ENCODE data around the gene GLIS1.

GLIS1 gene

GRCh38 chr1:53662951-53663350 lies 76.0 kb downstream of the GLIS1 start:
- no peak for DNase-seq (ENCODE audit: low read depth)
- TF ChIP-seq, protein P1, sequence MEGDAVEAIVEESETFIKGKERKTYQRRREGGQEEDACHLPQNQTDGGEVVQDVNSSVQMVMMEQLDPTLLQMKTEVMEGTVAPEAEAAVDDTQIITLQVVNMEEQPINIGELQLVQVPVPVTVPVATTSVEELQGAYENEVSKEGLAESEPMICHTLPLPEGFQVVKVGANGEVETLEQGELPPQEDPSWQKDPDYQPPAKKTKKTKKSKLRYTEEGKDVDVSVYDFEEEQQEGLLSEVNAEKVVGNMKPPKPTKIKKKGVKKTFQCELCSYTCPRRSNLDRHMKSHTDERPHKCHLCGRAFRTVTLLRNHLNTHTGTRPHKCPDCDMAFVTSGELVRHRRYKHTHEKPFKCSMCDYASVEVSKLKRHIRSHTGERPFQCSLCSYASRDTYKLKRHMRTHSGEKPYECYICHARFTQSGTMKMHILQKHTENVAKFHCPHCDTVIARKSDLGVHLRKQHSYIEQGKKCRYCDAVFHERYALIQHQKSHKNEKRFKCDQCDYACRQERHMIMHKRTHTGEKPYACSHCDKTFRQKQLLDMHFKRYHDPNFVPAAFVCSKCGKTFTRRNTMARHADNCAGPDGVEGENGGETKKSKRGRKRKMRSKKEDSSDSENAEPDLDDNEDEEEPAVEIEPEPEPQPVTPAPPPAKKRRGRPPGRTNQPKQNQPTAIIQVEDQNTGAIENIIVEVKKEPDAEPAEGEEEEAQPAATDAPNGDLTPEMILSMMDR (conservative IDR thresholded peaks at IDR 0.05; ENCODE audit: low read depth, low read length) = no peak
- H3K4me3 ChIP-seq (ENCODE audit: low read depth, low read length) = no peak overlapping the region

- TF ChIP-seq, protein P1 (conservative IDR thresholded peaks at IDR 0.05; ENCODE audit: low read depth, low read length) = no peak
- no peak for DNase-seq (ENCODE audit: low read depth)
- H3K4me3 ChIP-seq (ENCODE audit: low read depth, low read length) = no peak overlapping the region
Observed at GRCh38 chr1:53662169-53662568, 76.8 kb downstream of the GLIS1 start.

DNA sequence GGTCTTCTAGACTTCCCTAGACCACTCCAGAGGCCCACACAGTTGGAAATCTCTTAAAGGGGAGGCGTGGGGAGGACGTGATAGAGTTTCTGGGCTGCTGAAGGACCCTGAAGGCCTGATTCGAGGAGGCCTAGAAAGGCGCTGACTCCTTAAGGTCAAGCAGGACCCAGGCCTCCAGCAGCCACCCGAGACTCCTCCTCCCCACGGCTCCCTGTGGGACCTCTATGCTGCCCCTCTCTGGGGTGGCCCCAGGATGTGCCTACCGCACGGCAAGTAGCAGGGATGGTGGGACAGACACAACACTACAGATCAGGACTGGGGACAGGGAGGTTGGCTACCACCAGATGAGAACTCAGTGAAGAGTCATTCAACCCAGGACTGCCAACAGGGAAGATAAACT lies 77.5 kb downstream of the GLIS1 start:
- no peak for DNase-seq (ENCODE audit: low read depth)

DNA sequence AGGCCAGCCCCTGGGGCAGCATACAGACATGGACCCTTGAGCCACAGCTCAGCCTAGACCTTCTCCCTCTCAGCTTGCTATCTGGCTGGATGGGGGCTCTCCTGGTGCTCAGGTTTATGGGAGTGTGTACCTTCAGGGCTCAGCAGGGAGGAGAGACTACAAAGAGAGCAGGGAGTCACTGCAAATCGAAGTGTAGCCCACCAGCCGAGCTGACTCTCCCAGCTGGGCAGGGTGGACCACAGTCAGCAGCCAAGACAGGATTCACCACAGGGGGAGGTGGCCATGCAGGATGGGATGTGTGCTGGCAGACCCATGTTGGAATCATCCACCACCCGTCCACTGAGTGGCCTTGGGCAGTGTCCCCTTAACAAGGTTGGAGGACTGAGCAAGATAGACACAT lies 78.3 kb downstream of the GLIS1 start:
- no peak overlapping the region for H3K4me3 ChIP-seq (ENCODE audit: low read depth, low read length)
- TF ChIP-seq, protein P1 (conservative IDR thresholded peaks at IDR 0.05; ENCODE audit: low read depth, low read length) = no peak
- no peak for DNase-seq (ENCODE audit: low read depth)

More for the DNA sequence above, 77.5 kb downstream of the GLIS1 start:
- TF ChIP-seq, protein P1 (conservative IDR thresholded peaks at IDR 0.05; ENCODE audit: low read depth, low read length) = no peak
- no peak overlapping the region for H3K4me3 ChIP-seq (ENCODE audit: low read depth, low read length)

GRCh38 chr1:53659436-53659835 lies 79.5 kb downstream of the GLIS1 start:
- H3K4me3 ChIP-seq (ENCODE audit: low read depth, low read length) = no peak overlapping the region
- TF ChIP-seq, protein P1 (conservative IDR thresholded peaks at IDR 0.05; ENCODE audit: low read depth, low read length) = no peak
- no peak for DNase-seq (ENCODE audit: low read depth)

DNA sequence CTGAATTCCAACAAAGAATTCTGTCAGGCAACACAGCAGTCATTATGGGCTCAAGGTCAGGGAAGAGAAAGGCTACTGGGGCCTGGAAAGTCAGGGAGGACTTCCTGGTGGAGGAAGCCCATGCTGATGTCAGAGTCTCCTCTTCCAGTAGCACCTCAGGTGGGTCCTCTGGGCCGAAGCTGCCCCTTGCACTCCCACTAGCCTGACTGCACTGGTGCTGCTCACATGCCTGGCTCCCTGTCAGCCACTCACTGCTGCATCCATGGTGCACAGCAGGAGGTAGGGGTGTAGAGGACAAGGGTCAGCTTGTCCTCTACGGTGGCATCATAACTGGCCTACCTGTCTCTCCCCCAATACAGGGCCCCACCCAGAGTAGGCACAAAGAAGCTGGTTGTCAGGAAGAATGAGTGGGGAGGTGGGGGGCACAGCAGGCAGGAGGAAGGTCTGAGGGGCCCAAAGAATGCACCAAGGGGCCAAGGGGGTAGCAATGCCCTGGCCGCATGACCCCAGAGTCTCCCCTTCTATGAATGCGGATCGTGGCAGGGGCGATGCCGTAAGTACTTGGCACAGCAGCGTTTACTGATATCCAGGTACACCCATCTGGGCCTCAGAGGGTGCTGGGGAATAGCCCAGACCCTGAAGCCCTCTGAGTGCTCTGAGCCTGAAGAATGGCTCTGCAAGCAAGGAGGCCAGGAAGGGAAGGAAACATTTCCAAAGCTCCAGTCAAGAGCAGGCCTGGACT lies 80.3 kb downstream of the GLIS1 start:
- TF ChIP-seq, protein P1 (conservative IDR thresholded peaks at IDR 0.05; ENCODE audit: low read depth, low read length) = no peak
- DNase-seq (ENCODE audit: low read depth) = no peak
- no peak overlapping the region for H3K4me3 ChIP-seq (ENCODE audit: low read depth, low read length)

DNA sequence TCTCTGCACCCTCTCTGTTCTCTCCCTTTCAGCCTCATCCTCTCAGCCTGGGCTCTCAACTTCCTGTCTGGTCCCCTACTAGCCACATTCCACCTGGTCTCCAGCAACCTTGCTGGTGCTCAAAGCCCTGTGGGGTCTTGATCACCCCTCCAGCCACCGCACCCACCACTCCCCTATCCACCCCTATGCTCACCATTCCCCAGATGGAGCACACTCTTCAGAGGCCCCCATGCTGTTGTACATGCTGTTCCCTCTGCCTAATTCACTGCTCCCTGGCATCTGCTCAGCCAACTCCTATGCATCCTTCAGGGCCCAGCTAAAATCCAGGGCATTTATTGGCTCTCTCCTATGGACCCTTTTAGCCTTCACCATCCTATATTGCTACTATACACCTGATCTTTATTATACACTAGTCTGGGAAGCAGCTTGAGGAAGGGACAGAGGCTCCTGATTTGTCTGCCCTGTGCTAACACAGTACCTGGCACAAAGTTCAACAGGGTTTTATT lies 81.0 kb downstream of the GLIS1 start:
- DNase-seq (ENCODE audit: low read depth) = no peak
- H3K4me3 ChIP-seq (ENCODE audit: low read depth, low read length) = no peak overlapping the region
- TF ChIP-seq, protein P1 (conservative IDR thresholded peaks at IDR 0.05; ENCODE audit: low read depth, low read length) = no peak
